Right cardiac atrium (tissue), 5 donors: ENCODE data around the gene AKAP13. TPM values are rescaled to one million over a fixed set of nuclear protein-coding genes. Genes with fewer than 3 reads are reported as not detected.
"Not testable (repeated sequence)": the region's sequence is repeated elsewhere in the genome, so short reads cannot be mapped to it uniquely, and the experiment has no call there.

ENCODE experiments used
- ATAC-seq, 2 donors: fragments of 200-7000 bp; cut with Tn5 transposase; one replicate each; pipeline versions ENCODE4 v1.8.0 to v1.9.1; 2020; ENCODE audit warnings: moderate library complexity in 2 of 2, mild to moderate bottlenecking in 1 of 2
- DNase-seq, 3 donors: peaks; one replicate each; pipeline ENCODE4 v3.0.0-alpha.2; 2020
- H3K27ac ChIP-seq: one replicate; pipeline ENCODE4 v1.5.1; 2013; ENCODE audit warnings: mild to moderate bottlenecking, low read length, control low read depth, moderate library complexity
- H3K27me3 ChIP-seq: one replicate; pipeline ENCODE4 v1.6.1; 2013; ENCODE audit not compliant: control insufficient read depth, insufficient read depth
- H3K4me1 ChIP-seq: one replicate; pipeline ENCODE4 v1.6.1; 2013; ENCODE audit warnings: low read length; ENCODE audit not compliant: control insufficient read depth, insufficient read depth
- H3K4me3 ChIP-seq: one replicate; pipeline ENCODE4 v1.5.1; 2013; ENCODE audit warnings: low read length, control low read depth
- H3K9me3 ChIP-seq: one replicate; pipeline ENCODE4 v1.6.1; 2013; ENCODE audit warnings: low read length; ENCODE audit not compliant: control insufficient read depth
- WGBS: extraction: QIAGEN DNeasy Blood & Tissue Kit; methylation state at CpG from one replicate; pipeline ENCODE4 v1.1.7; 2013; 5-methylcytosine and 5-hydroxymethylcytosine counted together
- intact Hi-C, 4 donors: fragments of 100-400 bp; cut with DNase I; formaldehyde crosslinking; loops; one replicate each; pipeline versions ENCODE4 v1.11.0 to v1.14.0; 2022 to 2023
- polyA plus RNA-seq: library from polyadenylated mRNA; stranded (reverse); fragments of 200-250 nt; gene quantifications from one replicate; pipeline ENCODE4 v1.2.3, GENCODE V29; 2013
- total RNA-seq, 4 donors: library from RNA; stranded (reverse); fragmentation: NEBNext Ultra II Directional; extraction: Animal tissue kit (Norgen Biotek cat#: 25700); gene quantifications; one replicate each; pipeline ENCODE4 v1.2.1, GENCODE V29; 2021
- donor health status: healthy with polysubstance abuse.
- donor health status: DM: no; HTN: yes; CAD: no.
- donor health status: DM: no; HTN: no; CAD: no.
- donor health status: DM: no; HTN: yes; CAD: no; lungs with severe emphysema.
- donor health status: DM: yes; HTN: yes; CAD: no.

AKAP13 gene
- total and polyA plus RNA-seq, 5 donors: 104 to 348 (median 250) TPM

DNA sequence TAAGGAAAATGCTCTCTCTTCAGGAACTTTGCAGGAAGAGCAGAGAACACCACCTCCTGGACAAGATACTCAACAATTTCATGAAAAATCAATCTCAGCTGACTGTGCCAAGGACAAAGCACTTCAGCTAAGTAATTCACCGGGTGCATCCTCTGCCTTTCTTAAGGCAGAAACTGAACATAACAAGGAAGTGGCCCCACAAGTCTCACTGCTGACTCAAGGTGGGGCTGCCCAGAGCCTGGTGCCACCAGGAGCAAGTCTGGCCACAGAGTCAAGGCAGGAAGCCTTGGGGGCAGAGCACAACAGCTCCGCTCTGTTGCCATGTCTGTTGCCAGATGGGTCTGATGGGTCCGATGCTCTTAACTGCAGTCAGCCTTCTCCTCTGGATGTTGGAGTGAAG, 200.5 kb downstream of the AKAP13 start:
- Histone ChIP-seq H3K9me3 (no peaks in the 10 kb centered on the region), H3K4me3 (peak overlapping the region; percentile 3), H3K27ac (peak overlapping the region; percentile 97), H3K27me3 (no peaks in the 10 kb centered on the region), H3K4me1 (peaks cover 32% of the 10 kb centered on the region)
- WGBS: 46% methylated on average over 3 of the region's 3 CpGs
- intact Hi-C loops: loop anchor here in 3 of 4 donors (5.0 to 10.0 kb wide), 3 partner anchors 76 to 96 kb away; no protein-coding TSS in a partner anchor
- DNase-seq (peak; percentile 33 to 67 (median 62)), ATAC-seq (no peak)

GRCh38 chr15:85581495-85581894, 201.1 kb downstream of the AKAP13 start:
- no peaks in the 10 kb centered on the region for H3K27me3 ChIP-seq
- intact Hi-C loops: loop anchor here in 3 of 4 donors (5.0 to 10.0 kb wide), 3 partner anchors 77 to 97 kb away; no protein-coding TSS in a partner anchor
- peak overlapping the region; percentile 95 for H3K4me3 ChIP-seq
- no peaks in the 10 kb centered on the region for H3K9me3 ChIP-seq
- H3K27ac ChIP-seq: peak overlapping the region; percentile 97
- H3K4me1 ChIP-seq: peaks cover 32% of the 10 kb centered on the region
- peak; percentile 65 to 84 (median 80) for DNase-seq
- peak; percentile 17 to 34 for ATAC-seq
- WGBS: 40% methylated on average over 8 of the region's 8 CpGs

DNA sequence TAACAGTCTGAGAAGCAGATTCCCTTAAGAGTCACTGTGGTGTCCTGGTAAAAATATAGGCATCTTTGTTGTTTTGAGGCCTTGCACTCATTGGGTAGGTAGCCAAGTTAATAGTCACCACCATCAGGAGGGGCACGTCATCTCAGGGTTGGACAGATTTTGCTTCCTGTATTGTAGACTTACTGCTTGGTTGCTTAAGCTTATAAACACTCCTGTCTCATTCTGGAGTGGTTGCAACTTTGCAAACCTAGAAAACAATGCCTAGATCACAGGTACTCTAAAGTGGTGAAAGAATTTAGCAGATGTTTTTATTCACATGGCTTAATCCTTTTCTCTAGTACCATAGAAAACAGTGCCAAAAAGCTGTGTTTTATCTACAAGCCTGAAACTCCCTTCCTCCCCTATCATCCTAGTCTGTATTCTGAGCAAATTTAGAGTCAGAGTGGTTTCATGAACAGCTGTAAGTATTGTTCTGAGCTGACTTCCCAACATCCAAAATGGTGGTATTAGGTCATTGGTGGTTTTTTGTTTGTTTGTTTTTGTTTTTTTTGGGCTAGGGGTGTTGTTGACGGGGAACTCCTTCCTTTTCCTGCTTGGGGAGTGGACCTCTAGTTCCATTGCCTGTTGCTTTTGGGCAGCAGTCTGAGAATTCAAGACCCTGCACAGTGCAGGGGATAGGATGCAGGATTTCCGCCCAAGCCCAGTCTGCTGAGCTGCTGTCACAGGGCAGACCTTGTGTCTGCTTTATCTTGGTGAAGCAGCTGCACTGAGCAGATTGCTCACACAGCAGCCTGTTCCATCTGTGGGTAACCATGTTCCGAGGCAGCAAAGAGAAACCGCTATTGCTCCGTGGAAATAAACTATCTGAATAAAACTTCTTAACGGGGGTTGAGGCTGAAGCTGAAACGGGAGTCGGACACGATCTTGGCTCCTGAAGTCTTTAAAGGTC, 202.0 kb downstream of the AKAP13 start:
- intact Hi-C loops: loop anchor here in 3 of 4 donors (5.0 to 10.0 kb wide), 3 partner anchors 78 to 98 kb away; no protein-coding TSS in a partner anchor
- peak; percentile 78 to 82 for ATAC-seq
- Histone ChIP-seq H3K27me3 (no peaks in the 10 kb centered on the region), H3K4me3 (peak overlapping the region; percentile 95), H3K9me3 (no peaks in the 10 kb centered on the region), H3K4me1 (peaks cover 34% of the 10 kb centered on the region), H3K27ac (peak overlapping the region; percentile 99)
- DNase-seq: peak; percentile 68 to 87 (median 83)
- WGBS: 4% methylated on average over 10 of the region's 10 CpGs

- peak in 2 of 3 donors; percentile 33 to 70 for DNase-seq
- intact Hi-C loops: loop anchor here in 3 of 4 donors (5.0 to 10.0 kb wide), 3 partner anchors 79 to 99 kb away; no protein-coding TSS in a partner anchor
- Histone ChIP-seq H3K4me1 (peaks cover 34% of the 10 kb centered on the region), H3K4me3 (peak overlapping the region; percentile 95), H3K27me3 (no peaks in the 10 kb centered on the region), H3K9me3 (no peaks in the 10 kb centered on the region), H3K27ac (peak overlapping the region; percentile 64)
- WGBS: 23% methylated on average over 4 of the region's 4 CpGs
- ATAC-seq: peak; percentile 6 to 24
Observed at GRCh38 chr15:85583442-85583841, 203.0 kb downstream of the AKAP13 start.

DNA sequence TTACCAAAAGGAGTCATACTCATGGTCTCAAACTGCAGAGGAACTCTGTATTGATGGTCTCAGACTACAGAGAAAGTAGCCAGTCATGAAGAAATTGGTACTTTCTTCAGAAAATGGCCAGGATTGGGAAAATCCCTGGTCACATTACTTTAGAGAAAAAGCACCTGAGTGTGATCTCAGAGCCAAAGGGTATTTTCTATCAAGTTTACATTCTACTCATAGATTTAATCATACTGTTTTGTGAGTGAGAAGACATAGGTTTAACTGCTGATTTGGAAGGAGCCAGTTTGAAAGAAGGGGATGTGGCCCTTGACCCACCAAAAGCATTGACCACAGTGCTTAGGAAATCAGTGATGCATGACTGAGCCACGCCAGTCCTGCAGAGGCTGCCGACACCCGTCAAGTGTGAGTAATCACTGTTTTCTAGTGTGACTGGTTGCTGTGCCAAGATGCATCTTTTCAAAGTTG, 203.6 kb downstream of the AKAP13 start:
- peak overlapping the region; percentile 67 for H3K27ac ChIP-seq
- no peaks in the 10 kb centered on the region for H3K27me3 ChIP-seq
- DNase-seq: peak; percentile 63 to 74 (median 66)
- 26% methylated on average over 3 of the region's 3 CpGs for WGBS
- intact Hi-C loops: loop anchor here in 3 of 4 donors (5.0 to 10.0 kb wide), 3 partner anchors 79 to 99 kb away; no protein-coding TSS in a partner anchor
- peak overlapping the region; percentile 95 for H3K4me3 ChIP-seq
- H3K4me1 ChIP-seq: peaks cover 31% of the 10 kb centered on the region
- ATAC-seq: peak; percentile 17 to 39
- no peaks in the 10 kb centered on the region for H3K9me3 ChIP-seq

- Histone ChIP-seq H3K27me3 (no peaks in the 10 kb centered on the region), H3K4me1 (peaks cover 23% of the 10 kb centered on the region), H3K4me3 (peak overlapping the region; percentile 16), H3K27ac (no peak overlapping the region), H3K9me3 (no peaks in the 10 kb centered on the region)
- intact Hi-C loops: loop anchor here in 3 of 4 donors (5.0 to 10.0 kb wide), 3 partner anchors 80 to 100 kb away; no protein-coding TSS in a partner anchor
- WGBS: 35% methylated on average over 4 of the region's 4 CpGs
- ATAC-seq (no peak), DNase-seq (no peak)
Observed at GRCh38 chr15:85584872-85585271, 204.5 kb downstream of the AKAP13 start.

DNA sequence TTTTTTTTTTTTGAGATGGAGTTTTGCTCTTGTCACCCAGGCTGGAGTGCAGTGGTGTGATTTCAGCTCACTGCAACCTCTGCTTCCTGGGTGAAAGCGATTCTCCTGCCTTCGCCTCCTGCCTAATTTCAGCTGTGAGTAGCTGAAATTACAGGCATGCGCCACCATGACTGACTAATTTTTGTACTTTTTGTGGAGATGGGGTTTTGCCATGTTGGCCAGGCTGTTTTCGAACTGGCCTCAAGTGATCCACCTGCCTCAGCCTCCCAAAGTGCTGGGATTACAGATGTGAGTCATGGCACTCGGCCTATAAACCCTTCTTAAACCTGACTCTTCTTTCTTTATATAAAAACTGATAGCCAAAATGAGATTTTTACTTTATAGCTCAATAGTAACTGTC, 205.8 kb downstream of the AKAP13 start:
- not testable (repeated sequence) for DNase-seq, H3K27ac ChIP-seq, H3K27me3 ChIP-seq, H3K9me3 ChIP-seq, H3K4me3 ChIP-seq, ATAC-seq
- intact Hi-C loops: loop anchor here in 2 of 4 donors (10.0 kb wide), 2 partner anchors 81 to 101 kb away; no protein-coding TSS in a partner anchor
- H3K4me1 ChIP-seq: peaks cover 11% of the 10 kb centered on the region
- WGBS: 94% methylated on average over 5 of the region's 5 CpGs

DNA sequence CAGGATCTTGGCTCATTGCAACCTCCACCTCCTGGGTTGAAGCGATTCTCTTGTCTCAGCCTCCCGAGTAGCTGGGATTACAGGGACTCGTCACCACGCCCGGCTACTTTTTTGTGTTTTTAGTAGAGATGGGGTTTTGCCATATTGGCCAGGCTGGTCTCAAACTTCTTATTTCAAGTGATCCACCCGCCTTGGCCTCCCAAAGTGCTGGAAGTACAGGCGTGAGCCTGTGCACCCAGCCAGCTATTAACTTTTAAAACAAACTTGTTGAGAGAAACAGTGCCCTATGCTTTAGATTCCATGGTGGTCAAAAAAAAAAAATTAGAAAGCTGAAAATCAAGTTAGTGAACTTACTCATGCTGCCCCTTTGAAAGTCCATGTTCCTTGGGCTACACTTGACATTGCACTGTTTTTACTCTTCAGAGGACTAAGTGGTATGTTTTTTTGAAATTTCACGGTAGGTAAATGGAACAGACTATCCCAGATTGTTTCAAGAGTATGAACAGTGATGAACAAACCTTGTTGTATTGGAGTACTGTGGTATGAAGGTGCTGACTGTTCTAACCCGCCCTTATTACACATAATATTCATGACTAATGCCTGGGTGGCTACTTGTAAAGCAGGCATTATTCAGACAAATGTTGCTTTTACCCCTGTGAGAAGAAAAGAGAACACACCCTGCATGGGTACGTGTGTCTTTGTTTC, 207.5 kb downstream of the AKAP13 start:
- no peaks in the 10 kb centered on the region for H3K27me3 ChIP-seq
- WGBS: 90% methylated on average over 10 of the region's 10 CpGs
- H3K4me1 ChIP-seq: peaks cover 1% of the 10 kb centered on the region
- no peaks in the 10 kb centered on the region for H3K9me3 ChIP-seq
- peak overlapping the region; percentile 21 for H3K27ac ChIP-seq
- intact Hi-C loops: loop anchor here in 2 of 4 donors (10.0 kb wide), 2 partner anchors 83 to 103 kb away; no protein-coding TSS in a partner anchor
- peak in 1 of 2 donors; percentile 76 for ATAC-seq
- no peak overlapping the region for H3K4me3 ChIP-seq
- no peak for DNase-seq

- Histone ChIP-seq H3K27me3 (no peaks in the 10 kb centered on the region), H3K4me1 (peaks cover 1% of the 10 kb centered on the region), H3K4me3 (no peak overlapping the region), H3K27ac (peak overlapping the region; percentile 57), H3K9me3 (no peaks in the 10 kb centered on the region)
- intact Hi-C loops: loop anchor here in 2 of 4 donors (10.0 kb wide), 2 partner anchors 84 to 104 kb away; no protein-coding TSS in a partner anchor
- DNase-seq (no peak), ATAC-seq (no peak)
- 30% methylated on average over 3 of the region's 3 CpGs for WGBS
Observed at GRCh38 chr15:85588677-85589076, 208.3 kb downstream of the AKAP13 start.

DNA sequence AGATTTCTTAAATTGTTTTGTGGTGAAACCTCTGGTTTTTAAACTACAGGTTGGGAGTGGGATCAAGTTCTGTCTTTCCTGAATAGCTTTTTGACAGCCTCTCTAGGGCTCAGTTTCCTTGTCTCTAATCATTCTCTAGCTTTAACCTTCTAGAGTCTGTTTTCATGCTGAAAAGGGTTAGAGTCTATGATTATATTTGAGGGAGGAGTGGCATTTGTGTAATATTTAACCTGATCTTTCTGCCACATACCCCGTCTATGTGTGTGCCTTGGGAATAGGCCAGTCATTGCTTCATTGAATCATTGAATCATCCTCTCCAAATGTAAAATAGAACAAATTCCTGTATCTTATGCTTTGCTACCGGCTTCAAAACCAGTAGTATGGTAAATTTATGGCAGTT, 209.4 kb downstream of the AKAP13 start:
- no peak for DNase-seq
- peaks cover 1% of the 10 kb centered on the region for H3K4me1 ChIP-seq
- H3K4me3 ChIP-seq: no peak overlapping the region
- WGBS: 58% methylated on average over 2 of the region's 2 CpGs
- no peak overlapping the region for H3K27ac ChIP-seq
- H3K27me3 ChIP-seq: no peaks in the 10 kb centered on the region
- H3K9me3 ChIP-seq: no peaks in the 10 kb centered on the region
- no peak for ATAC-seq
- intact Hi-C loops: loop anchor here in 2 of 4 donors (10.0 kb wide), 3 partner anchors 85 to 115 kb away; no protein-coding TSS in a partner anchor
